GM10847 (cell line): ENCODE results near the gene RHOB.

ENCODE experiments used
- POLR2A ChIP-seq: IDR thresholded peaks from 2 replicates; pipeline ENCODE4 v1.6.1; 2011; ENCODE audit not compliant: insufficient read length; ENCODE audit errors: extremely low read depth

Gene RHOB

GRCh38 chr2:20446917-20447436, at the start of gene RHOB:
RHOB (plus strand) TSS chr2:20447074; CDS start chr2:20447466, 392 bp downstream.
- peak; percentile 98 for TF ChIP-seq POLR2A

GRCh38 chr2:20397811-20398447, 48.9 kb upstream of the RHOB start:
- TF ChIP-seq POLR2A, result no peak

- no peak for TF ChIP-seq POLR2A
Measured at GRCh38 chr2:20398956-20399567, 47.8 kb upstream of the RHOB start.

- no peak for TF ChIP-seq POLR2A
Measured at GRCh38 chr2:20400306-20400705, 46.6 kb upstream of the RHOB start.

- no peak for TF ChIP-seq POLR2A
Measured at GRCh38 chr2:20400787-20401488, 45.9 kb upstream of the RHOB start.

- no peak for TF ChIP-seq POLR2A
Measured at GRCh38 chr2:20401489-20401835, 45.4 kb upstream of the RHOB start.

GRCh38 chr2:20403774-20404312, 43.0 kb upstream of the RHOB start:
- TF ChIP-seq POLR2A, result no peak

GRCh38 chr2:20404950-20405349, 41.9 kb upstream of the RHOB start:
- no peak for TF ChIP-seq POLR2A

- no peak for TF ChIP-seq POLR2A
Measured at GRCh38 chr2:20409039-20409438, 37.8 kb upstream of the RHOB start.

GRCh38 chr2:20410556-20411277, 36.2 kb upstream of the RHOB start:
- TF ChIP-seq POLR2A, result no peak

- TF ChIP-seq POLR2A, result no peak
Measured at GRCh38 chr2:20411361-20411894, 35.4 kb upstream of the RHOB start.

- TF ChIP-seq POLR2A, result no peak
Measured at GRCh38 chr2:20414806-20415205, 32.1 kb upstream of the RHOB start.

- no peak for TF ChIP-seq POLR2A
Measured at GRCh38 chr2:20415511-20415918, 31.4 kb upstream of the RHOB start.

GRCh38 chr2:20416723-20417122, 30.2 kb upstream of the RHOB start:
- no peak for TF ChIP-seq POLR2A

GRCh38 chr2:20418519-20418918, 28.4 kb upstream of the RHOB start:
- TF ChIP-seq POLR2A, result no peak
